K562 (cell line): ENCODE data around the gene RCC1. TPM values are rescaled to one million over a fixed set of nuclear protein-coding genes. Genes with fewer than 3 reads are reported as not detected.
A peak's percentile ranks its signal among the peaks of the same experiment; 100 is the strongest.

Experiments
- ATAC-seq: fragments of 200-7000 bp; cut with Tn5 transposase; 3 replicates; pipeline ENCODE4 v1.9.1; 2020; ENCODE audit warnings: moderate library complexity
- BruUV-seq: library from RNA; stranded (reverse); fragments of 400-500 nt; replicated peaks from 2 replicates; lab custom pipeline; 2021; lab: Mats Ljungman, UMichigan
- CTCF ChIA-PET: fragments of 300-600 bp; formaldehyde crosslinking; extraction: SDS; loops from one replicate; lab custom pipeline; 2021; ENCODE audit warnings: low intra/inter-chr PET ratio; lab: Yijun Ruan, JAX
- POLR2A ChIA-PET: fragments of 300-600, 350-650 bp; sonication (Branson Sonifier 250); formaldehyde crosslinking; extraction: SDS; loops from one replicate; lab custom pipeline; 2021; ENCODE audit warnings: antibody characterized with exemption, inconsistent platforms; lab: Yijun Ruan, JAX
- DNase-seq, 4 experiments: peaks; one replicate each; pipeline versions ENCODE4 v3.0.0 to v3.0.0-alpha.2; 2011 to 2018; ENCODE audit warnings: low spot score in 3 of 4, mixed read lengths in 3 of 4; ENCODE audit errors: extremely low read depth in 1 of 4
- FAIRE-seq: peaks from 2 replicates; lab custom pipeline; 2011; peaks lifted over from hg19 to GRCh38; lab: Jason Lieb, UNC
- H2AFZ ChIP-seq: 2 replicates; pipeline ENCODE4 v1.6.0; 2011; ENCODE audit warnings: low read depth, low read length, control low read depth, inconsistent platforms
- H3K27ac ChIP-seq: fragments of 200-600 bp; 3 replicates; pipeline ENCODE4 v1.8.0; 2011; ENCODE audit warnings: low read depth, mild to moderate bottlenecking, control low read depth, inconsistent platforms, low read length, moderate library complexity, mixed read lengths; ENCODE audit errors: extremely low read depth
- H3K27me3 ChIP-seq, 2 experiments: fragments of 300-600 bp in 1 of 2; 2 replicates in 1 of 2; 3 replicates in 1 of 2; pipeline versions ENCODE4 v1.6.0 to v1.8.0; 2011; ENCODE audit warnings: inconsistent platforms in 2 of 2, low read length in 2 of 2, mild to moderate bottlenecking in 1 of 2, mixed read lengths in 1 of 2, moderate library complexity in 1 of 2; ENCODE audit not compliant: control insufficient read depth in 2 of 2, insufficient read depth in 2 of 2
- H3K36me3 ChIP-seq: fragments of 300-600 bp; 3 replicates; pipeline ENCODE4 v1.8.0; 2011; ENCODE audit warnings: mild to moderate bottlenecking, low read length, inconsistent platforms; ENCODE audit not compliant: control insufficient read depth, insufficient read depth
- H3K4me1 ChIP-seq, 2 experiments: fragments of 200-600 bp in 1 of 2; replicated peaks in 1 of 2; 2 replicates in 1 of 2; 3 replicates in 1 of 2; pipeline versions ENCODE4 v1.5.1 to v1.8.0; 2011; ENCODE audit warnings: inconsistent platforms in 2 of 2, low read length in 2 of 2, mild to moderate bottlenecking in 1 of 2, mixed read lengths in 1 of 2, moderate library complexity in 1 of 2; ENCODE audit not compliant: control insufficient read depth in 2 of 2, insufficient read depth in 2 of 2
- H3K4me2 ChIP-seq: 2 replicates; pipeline ENCODE4 v1.6.1; 2011; ENCODE audit warnings: low read length, control low read depth, inconsistent platforms, mixed read lengths; ENCODE audit not compliant: insufficient read depth
- H3K4me3 ChIP-seq: fragments of 200-600 bp; sonication (generic), shearing (Covaris generic); 2 replicates; pipeline ENCODE4 v1.5.1; 2016; ENCODE audit warnings: control low read depth, inconsistent platforms
- H3K79me2 ChIP-seq: fragments of 200-600 bp; 3 replicates; pipeline ENCODE4 v1.8.0; 2011; ENCODE audit warnings: low read length, inconsistent platforms; ENCODE audit not compliant: control insufficient read depth, insufficient read depth
- H3K9ac ChIP-seq, 2 experiments: 2 replicates each; pipeline versions ENCODE4 v1.6.0 to v1.6.1; 2011; ENCODE audit warnings: low read depth in 2 of 2, low read length in 2 of 2, control low read depth in 1 of 2, inconsistent platforms in 1 of 2, mild to moderate bottlenecking in 1 of 2, mixed read lengths in 1 of 2; ENCODE audit not compliant: insufficient read depth in 1 of 2
- H3K9me1 ChIP-seq: one replicate; pipeline ENCODE4 v1.6.0; 2011; ENCODE audit warnings: inconsistent platforms, mild to moderate bottlenecking, low read length, moderate library complexity; ENCODE audit not compliant: control insufficient read depth, insufficient read depth
- H3K9me3 ChIP-seq: replicated peaks from 2 replicates; pipeline ENCODE4 v1.5.1; 2011; ENCODE audit warnings: low read depth, low read length, inconsistent platforms; ENCODE audit not compliant: control insufficient read depth, insufficient read depth
- H4K20me1 ChIP-seq: replicated peaks from 2 replicates; pipeline ENCODE4 v1.6.1; 2011; ENCODE audit warnings: low read length, inconsistent platforms, mixed read lengths; ENCODE audit not compliant: control insufficient read depth, insufficient read depth
- AFF1 ChIP-seq, 2 experiments: fragments of 450-650 bp; IDR thresholded peaks; 2 replicates each; pipeline ENCODE4 v1.6.1; 2018; ENCODE audit warnings: mild to moderate bottlenecking in 2 of 2, low read depth in 1 of 2; ENCODE audit not compliant: partially characterized antibody in 2 of 2
- ESRRB ChIP-seq: fragments of 250-450 bp; sonication (Bioruptor Pico); IDR thresholded peaks from 2 replicates; pipeline ENCODE4 v1.5.0; 2020; ENCODE audit warnings: mild to moderate bottlenecking, moderate library complexity, borderline replicate concordance
- MEIS2 ChIP-seq: fragments of 450-650 bp; IDR thresholded peaks from 2 replicates; pipeline ENCODE4 v1.6.1; 2014; ENCODE audit warnings: mild to moderate bottlenecking; ENCODE audit not compliant: partially characterized antibody
- USF1 ChIP-seq: sonication (generic); formaldehyde crosslinking; IDR thresholded peaks from 2 replicates; pipeline ENCODE4 v1.9.0; 2022; ENCODE audit warnings: mild to moderate bottlenecking, missing genetic modification reagents
- ZC3H4 ChIP-seq: sonication (generic); formaldehyde crosslinking; IDR thresholded peaks from 2 replicates; pipeline ENCODE4 v1.9.0; 2021; ENCODE audit warnings: missing genetic modification reagents, borderline replicate concordance
- ZNF121 ChIP-seq: sonication (generic); formaldehyde crosslinking; conservative IDR thresholded peaks from 2 replicates; pipeline ENCODE4 v1.8.0; 2022; ENCODE audit warnings: missing genetic modification reagents
- ZNF124 ChIP-seq: sonication (generic); formaldehyde crosslinking; IDR thresholded peaks from 2 replicates; pipeline ENCODE4 v1.8.1; 2022; ENCODE audit warnings: missing genetic modification reagents
- WGBS: fragments of 100-300 bp; shearing (Covaris generic); methylation state at CpG from one replicate; pipeline ENCODE4 v1.1.6; 2016; ENCODE audit warnings: low coverage, mixed read lengths; ENCODE audit not compliant: insufficient coverage; ENCODE audit errors: missing lambda C conversion rate; 5-methylcytosine and 5-hydroxymethylcytosine counted together
- in situ Hi-C: fragments of 300-500 bp; cut with MboI; formaldehyde crosslinking; loops from 4 replicates; pipeline ENCODE4 v1.15.0; 2018; ENCODE audit warnings: inconsistent platforms, mixed read lengths
- intact Hi-C: fragments of 100-400 bp; cut with micrococcal nuclease; formaldehyde crosslinking; loops from 2 replicates; pipeline ENCODE4 v1.14.2; 2022
- polyA plus RNA-seq, 8 experiments: library from polyadenylated mRNA; depleted of rRNA in 4 of 8; stranded (reverse) in 5 of 8; unstranded in 3 of 8; fragments of >200 nt; fragmentation: Nextera tagmentation in 2 of 8; fragmentation: Illumina TruSeq in 1 of 8; extraction: Ambion mirVana in 2 of 8; extraction: Trizol in 1 of 8; gene quantifications; 2 replicates each; pipeline versions ENCODE4 v1.2.1 to v1.2.3, GENCODE V29; 2011 to 2014; ENCODE audit warnings: inconsistent platforms in 1 of 8, missing spikeins in 1 of 8
- total RNA-seq, 7 experiments: library from RNA; depleted of rRNA in 6 of 7; stranded (reverse); fragments of >200 nt in 6 of 7; fragmentation: Illumina TruSeq in 2 of 7; extraction: Trizol in 2 of 7; gene quantifications; 2 replicates each; pipeline versions ENCODE4 v1.2.1 to v1.2.3, GENCODE V29; 2011 to 2021; ENCODE audit warnings: low replicate concordance in 1 of 7
- TF ChIP-seq, protein P1 (sequence below): fragments of 450-650 bp; IDR thresholded peaks from 2 replicates; pipeline ENCODE4 v1.6.1; 2017; ENCODE audit warnings: antibody characterized with exemption, mild to moderate bottlenecking

The RCC1 gene
- total and polyA plus RNA-seq, 9 of the 15 experiments (the other 6 are each of a cell fraction or from before 2014, with no cell fraction given), result 16.4 to 202 (median 107) TPM

DNA sequence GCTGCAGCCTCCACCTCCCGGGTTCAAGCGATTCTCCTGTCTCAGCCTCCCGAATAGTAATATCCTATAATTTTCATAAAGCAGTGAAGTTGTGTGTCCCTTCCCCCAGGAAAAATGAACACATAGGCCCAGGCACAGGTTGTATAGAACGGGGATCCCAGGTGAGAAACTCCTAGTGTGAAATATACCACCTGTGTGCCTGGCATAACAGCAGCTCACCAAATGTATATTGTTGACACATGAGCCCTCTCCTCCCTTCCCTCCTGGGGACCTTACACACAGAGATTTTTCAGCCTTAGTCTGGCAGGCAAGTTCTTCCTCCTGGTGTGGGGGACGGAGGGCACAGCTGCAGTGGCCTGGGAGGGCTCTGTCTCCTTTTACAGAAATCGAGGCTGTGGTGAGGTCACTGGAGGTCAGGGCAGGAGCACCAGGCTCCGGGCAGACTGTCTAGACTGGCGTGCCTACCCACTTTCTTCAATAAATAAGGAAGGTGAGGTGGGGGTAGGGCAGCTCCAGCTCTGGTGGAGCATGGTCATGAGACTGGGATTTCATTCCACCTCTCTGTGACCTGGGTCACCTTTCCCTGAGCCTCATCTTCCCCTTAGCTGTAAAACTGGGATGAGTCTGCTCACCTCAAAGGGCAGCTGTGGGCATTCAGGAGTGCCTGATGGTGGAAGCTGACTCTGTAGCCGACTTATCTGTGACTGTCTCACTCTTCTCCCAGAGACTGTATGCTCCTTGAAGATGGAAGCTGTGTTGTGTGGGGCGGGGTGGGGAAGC lies 14.3 kb downstream of the RCC1 start:
- Histone ChIP-seq H3K79me2 (peaks cover 69% of the 10 kb centered on the region), H3K9ac (peak overlapping the region; percentile 24 to 82), H3K27me3 (no peaks in the 10 kb centered on the region), H3K9me3 (no peaks in the 10 kb centered on the region), H4K20me1 (peaks cover 44% of the 10 kb centered on the region), H3K4me3 (no peak overlapping the region; the same call in 1 of the 2 replicates), H3K4me2 (peak overlapping the region; percentile 19; the same call in 1 of the 2 replicates), H3K4me1 (peaks cover 53 to 57% of the 10 kb centered on the region in 2 experiments), H3K9me1 (peaks cover 5% of the 10 kb centered on the region), H3K27ac (peak overlapping the region; percentile 31; the same call in 2 of the 3 replicates), H2AFZ (no peak overlapping the region), H3K36me3 (peaks cover 44% of the 10 kb centered on the region; the same call in 2 of the 3 replicates)
- ChIA-PET POLR2A (interaction anchor here (0.5 to 9.8 kb wide), 7 partner anchors 11 to 357 kb away, joined by 3 to 123 read pairs (median 4); partner anchors contain the start of genes RCC1 and RNU11), CTCF (interaction anchor here (1.1 to 4.6 kb wide), 2 partner anchors 82 to 357 kb away, joined by 4 to 56 read pairs; no protein-coding TSS in a partner anchor)
- WGBS, result 76% methylated on average over 10 of the region's 10 CpGs
- in situ Hi-C loops (loop anchor here (5.0 kb wide), 1 partner anchor 82 kb away; no protein-coding TSS in a partner anchor), intact Hi-C loops (loop anchor here (2.0 to 5.0 kb wide), 8 partner anchors 33 to 1028 kb away; partner anchors contain the start of genes PHACTR4, RNU11, TRNAU1AP and WASF2)
- no TSS peak for BruUV-seq
- ATAC-seq, result no peak
- FAIRE-seq, result no peak
- no peak for DNase-seq
- TF ChIP-seq, protein P1, sequence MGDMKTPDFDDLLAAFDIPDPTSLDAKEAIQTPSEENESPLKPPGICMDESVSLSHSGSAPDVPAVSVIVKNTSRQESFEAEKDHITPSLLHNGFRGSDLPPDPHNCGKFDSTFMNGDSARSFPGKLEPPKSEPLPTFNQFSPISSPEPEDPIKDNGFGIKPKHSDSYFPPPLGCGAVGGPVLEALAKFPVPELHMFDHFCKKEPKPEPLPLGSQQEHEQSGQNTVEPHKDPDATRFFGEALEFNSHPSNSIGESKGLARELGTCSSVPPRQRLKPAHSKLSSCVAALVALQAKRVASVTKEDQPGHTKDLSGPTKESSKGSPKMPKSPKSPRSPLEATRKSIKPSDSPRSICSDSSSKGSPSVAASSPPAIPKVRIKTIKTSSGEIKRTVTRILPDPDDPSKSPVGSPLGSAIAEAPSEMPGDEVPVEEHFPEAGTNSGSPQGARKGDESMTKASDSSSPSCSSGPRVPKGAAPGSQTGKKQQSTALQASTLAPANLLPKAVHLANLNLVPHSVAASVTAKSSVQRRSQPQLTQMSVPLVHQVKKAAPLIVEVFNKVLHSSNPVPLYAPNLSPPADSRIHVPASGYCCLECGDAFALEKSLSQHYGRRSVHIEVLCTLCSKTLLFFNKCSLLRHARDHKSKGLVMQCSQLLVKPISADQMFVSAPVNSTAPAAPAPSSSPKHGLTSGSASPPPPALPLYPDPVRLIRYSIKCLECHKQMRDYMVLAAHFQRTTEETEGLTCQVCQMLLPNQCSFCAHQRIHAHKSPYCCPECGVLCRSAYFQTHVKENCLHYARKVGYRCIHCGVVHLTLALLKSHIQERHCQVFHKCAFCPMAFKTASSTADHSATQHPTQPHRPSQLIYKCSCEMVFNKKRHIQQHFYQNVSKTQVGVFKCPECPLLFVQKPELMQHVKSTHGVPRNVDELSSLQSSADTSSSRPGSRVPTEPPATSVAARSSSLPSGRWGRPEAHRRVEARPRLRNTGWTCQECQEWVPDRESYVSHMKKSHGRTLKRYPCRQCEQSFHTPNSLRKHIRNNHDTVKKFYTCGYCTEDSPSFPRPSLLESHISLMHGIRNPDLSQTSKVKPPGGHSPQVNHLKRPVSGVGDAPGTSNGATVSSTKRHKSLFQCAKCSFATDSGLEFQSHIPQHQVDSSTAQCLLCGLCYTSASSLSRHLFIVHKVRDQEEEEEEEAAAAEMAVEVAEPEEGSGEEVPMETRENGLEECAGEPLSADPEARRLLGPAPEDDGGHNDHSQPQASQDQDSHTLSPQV, result 0 out of 2 replicates have a peak, but pooled peaks have one; percentile 31
- TF ChIP-seq MEIS2 (no peak), AFF1 (IDR thresholded peaks at IDR 0.05; ENCODE audit: low read depth in 1 of 2, partially characterized antibody in 2 of 2) (no peak), ESRRB (CRISPR knock-in tag) (no peak), USF1 (CRISPR knock-in tag) (peak; percentile 24; the same call in 1 of the 2 replicates), ZNF124 (CRISPR knock-in tag) (no peak), ZNF121 (no peak), ZC3H4 (CRISPR knock-in tag) (peak; percentile 84; the same call in 1 of the 2 replicates)
